SU-DHL-6 (cell line): ENCODE measurements around the gene XRN2.

Source experiments
- H2AFZ ChIP-seq: fragments of 200-600 bp; sonication (generic); 2 replicates; pipeline ENCODE4 v1.6.1; 2014; ENCODE audit warnings: low read depth, mild to moderate bottlenecking, moderate library complexity, mixed read lengths, antibody characterized with exemption, low read length; ENCODE audit not compliant: severe bottlenecking
- H3F3A ChIP-seq: fragments of 200-600 bp; shearing (Covaris generic); 2 replicates; pipeline ENCODE4 v1.6.0; 2016; ENCODE audit warnings: antibody characterized with exemption, mild to moderate bottlenecking; ENCODE audit not compliant: insufficient read depth
- H3K27ac ChIP-seq: fragments of 200-600 bp; sonication (generic); 2 replicates; pipeline ENCODE4 v1.5.1; 2016; ENCODE audit warnings: low read depth, mild to moderate bottlenecking, low read length, moderate library complexity, mixed read lengths
- H3K27me3 ChIP-seq: fragments of 200-600 bp; sonication (generic), shearing (Covaris generic); 2 replicates; pipeline ENCODE4 v1.6.0; 2014; ENCODE audit warnings: mild to moderate bottlenecking, low read length
- H3K36me3 ChIP-seq: fragments of 200-600 bp; sonication (generic); 2 replicates; pipeline ENCODE4 v1.6.1; 2014; ENCODE audit warnings: mild to moderate bottlenecking, low read length, mixed read lengths
- H3K4me2 ChIP-seq: fragments of 300-600, 200-600 bp; shearing (Covaris generic), sonication (generic); 2 replicates; pipeline ENCODE4 v1.6.0; 2014; ENCODE audit warnings: low read length, low read depth, mild to moderate bottlenecking; ENCODE audit not compliant: poor library complexity, severe bottlenecking
- H3K4me3 ChIP-seq: fragments of 200-600 bp; sonication (generic); 2 replicates; pipeline ENCODE4 v1.5.1; 2014; ENCODE audit warnings: antibody characterized with exemption, low read length, mild to moderate bottlenecking, mixed read lengths; ENCODE audit not compliant: insufficient read depth, poor library complexity, severe bottlenecking
- H3K79me2 ChIP-seq: fragments of 200-600 bp; sonication (generic); 2 replicates; pipeline ENCODE4 v1.6.1; 2014; ENCODE audit warnings: mild to moderate bottlenecking, low read length, moderate library complexity; ENCODE audit not compliant: insufficient read depth
- H3K9ac ChIP-seq: fragments of 200-600 bp; sonication (generic); 2 replicates; pipeline ENCODE4 v1.7.0; 2014; ENCODE audit warnings: mild to moderate bottlenecking, low read length
- H3K9me2 ChIP-seq: fragments of 200-600 bp; sonication (generic); replicated peaks from 2 replicates; pipeline ENCODE4 v1.6.1; 2014; ENCODE audit warnings: low read length; ENCODE audit not compliant: insufficient read depth
- H3K9me3 ChIP-seq: fragments of 200-600 bp; sonication (generic); 2 replicates; pipeline ENCODE4 v1.6.1; 2014; ENCODE audit warnings: low read length, mixed read lengths; ENCODE audit not compliant: insufficient read depth
- H4K20me1 ChIP-seq: fragments of 200-600 bp; sonication (generic); 2 replicates; pipeline ENCODE4 v1.6.1; 2014; ENCODE audit warnings: low read depth, mild to moderate bottlenecking, antibody characterized with exemption, low read length, moderate library complexity, mixed read lengths
- EZH2phosphoT487 ChIP-seq: fragments of 200-600 bp; sonication (generic), shearing (Covaris generic); conservative IDR thresholded peaks from 2 replicates; pipeline ENCODE4 v1.6.1; 2018; ENCODE audit warnings: mild to moderate bottlenecking, antibody characterized with exemption, low read length, moderate library complexity, mixed read lengths
- TF ChIP-seq, protein P1 (sequence below): fragments of 200-600 bp; sonication (generic); IDR thresholded peaks from one replicate; pipeline ENCODE4 v1.5.1; 2017; ENCODE audit warnings: antibody characterized with exemption, mild to moderate bottlenecking, low read length, moderate library complexity; ENCODE audit not compliant: insufficient read depth, poor library complexity, severe bottlenecking

The XRN2 gene

DNA sequence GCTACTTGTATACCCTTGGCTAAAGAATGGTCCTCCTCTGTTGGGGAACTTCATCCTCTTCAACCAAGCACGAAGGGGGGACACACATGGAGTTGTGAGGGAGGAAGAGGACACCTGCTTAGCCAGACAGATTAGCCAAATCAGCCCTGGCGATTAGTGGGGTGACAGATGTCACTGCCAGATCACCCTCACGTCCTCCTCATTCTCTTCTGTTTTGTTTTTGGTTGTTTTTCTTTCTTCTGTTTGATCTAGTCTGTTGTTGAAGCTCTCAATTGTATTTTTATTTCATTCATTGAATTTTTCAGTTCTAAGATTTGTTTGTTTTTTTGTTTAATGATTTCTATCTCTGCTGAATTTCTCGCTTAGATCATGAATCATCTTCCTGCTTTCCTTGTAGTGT is 121.7 kb downstream of the XRN2 start:
- H3K4me2 ChIP-seq: no peak overlapping the region
- H4K20me1 ChIP-seq: no peaks in the 10 kb centered on the region
- no peak overlapping the region for H3K27ac ChIP-seq
- no peak overlapping the region for H2AFZ ChIP-seq
- no peak overlapping the region for H3K4me3 ChIP-seq
- no peaks in the 10 kb centered on the region for H3F3A ChIP-seq
- no peak overlapping the region for H3K9ac ChIP-seq
- no peaks in the 10 kb centered on the region for H3K9me2 ChIP-seq
- no peaks in the 10 kb centered on the region for H3K9me3 ChIP-seq
- no peaks in the 10 kb centered on the region for H3K27me3 ChIP-seq
- H3K36me3 ChIP-seq: no peaks in the 10 kb centered on the region
- no peaks in the 10 kb centered on the region for H3K79me2 ChIP-seq
- TF ChIP-seq, protein P1, sequence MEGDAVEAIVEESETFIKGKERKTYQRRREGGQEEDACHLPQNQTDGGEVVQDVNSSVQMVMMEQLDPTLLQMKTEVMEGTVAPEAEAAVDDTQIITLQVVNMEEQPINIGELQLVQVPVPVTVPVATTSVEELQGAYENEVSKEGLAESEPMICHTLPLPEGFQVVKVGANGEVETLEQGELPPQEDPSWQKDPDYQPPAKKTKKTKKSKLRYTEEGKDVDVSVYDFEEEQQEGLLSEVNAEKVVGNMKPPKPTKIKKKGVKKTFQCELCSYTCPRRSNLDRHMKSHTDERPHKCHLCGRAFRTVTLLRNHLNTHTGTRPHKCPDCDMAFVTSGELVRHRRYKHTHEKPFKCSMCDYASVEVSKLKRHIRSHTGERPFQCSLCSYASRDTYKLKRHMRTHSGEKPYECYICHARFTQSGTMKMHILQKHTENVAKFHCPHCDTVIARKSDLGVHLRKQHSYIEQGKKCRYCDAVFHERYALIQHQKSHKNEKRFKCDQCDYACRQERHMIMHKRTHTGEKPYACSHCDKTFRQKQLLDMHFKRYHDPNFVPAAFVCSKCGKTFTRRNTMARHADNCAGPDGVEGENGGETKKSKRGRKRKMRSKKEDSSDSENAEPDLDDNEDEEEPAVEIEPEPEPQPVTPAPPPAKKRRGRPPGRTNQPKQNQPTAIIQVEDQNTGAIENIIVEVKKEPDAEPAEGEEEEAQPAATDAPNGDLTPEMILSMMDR: no peak
- TF ChIP-seq EZH2phosphoT487: no peak

DNA sequence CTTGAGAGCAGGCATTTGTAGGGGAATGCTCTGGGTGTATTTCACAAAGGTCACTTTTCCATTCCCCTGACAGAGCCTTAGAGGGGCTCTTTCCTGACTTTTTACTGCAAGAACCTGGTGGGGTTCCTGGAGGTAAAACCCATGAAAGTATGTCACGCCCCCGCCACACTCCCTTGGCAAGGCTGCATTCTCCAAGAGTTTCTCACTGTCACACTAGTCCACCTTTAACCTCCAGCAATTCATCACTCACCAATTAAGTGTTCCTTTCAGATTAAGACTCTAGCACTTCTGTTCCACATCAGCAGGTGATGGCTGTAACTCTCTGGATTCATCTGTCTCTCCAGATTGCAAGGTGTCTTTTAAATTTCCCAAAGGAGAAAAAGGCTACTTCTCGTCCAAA is 126.9 kb downstream of the XRN2 start:
- Histone ChIP-seq H3K9me3 (no peaks in the 10 kb centered on the region), H3K9ac (no peak overlapping the region), H3K27me3 (no peaks in the 10 kb centered on the region), H4K20me1 (no peaks in the 10 kb centered on the region), H3F3A (no peaks in the 10 kb centered on the region), H3K36me3 (no peaks in the 10 kb centered on the region), H3K9me2 (no peaks in the 10 kb centered on the region), H3K4me2 (no peak overlapping the region), H3K27ac (no peak overlapping the region), H2AFZ (no peak overlapping the region), H3K4me3 (no peak overlapping the region), H3K79me2 (no peaks in the 10 kb centered on the region)
- TF ChIP-seq, protein P1: no peak
- no peak for TF ChIP-seq EZH2phosphoT487

DNA sequence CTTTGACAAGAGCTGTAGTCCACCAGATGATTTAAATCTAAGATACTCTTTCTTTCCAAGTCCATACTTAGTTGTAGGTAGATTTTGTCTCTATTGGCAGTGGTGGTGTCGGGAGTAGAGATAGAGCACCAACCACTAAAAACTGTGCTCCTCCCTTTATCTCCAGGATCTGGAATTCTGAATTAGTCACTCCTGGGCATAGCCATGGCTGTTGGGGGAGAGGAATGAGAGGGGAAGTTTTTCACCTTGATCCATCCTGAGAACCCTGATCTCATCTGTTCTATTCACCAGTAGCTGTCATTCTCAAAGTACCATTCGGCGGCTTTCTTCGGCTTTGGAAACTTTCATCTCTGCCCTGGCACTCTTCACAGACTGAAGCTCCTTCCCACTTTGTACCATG is 129.8 kb downstream of the XRN2 start:
- H3K4me2 ChIP-seq: no peak overlapping the region
- H3K27me3 ChIP-seq: no peaks in the 10 kb centered on the region
- no peaks in the 10 kb centered on the region for H3K9me2 ChIP-seq
- H3K79me2 ChIP-seq: no peaks in the 10 kb centered on the region
- TF ChIP-seq EZH2phosphoT487: no peak
- TF ChIP-seq, protein P1: no peak
- H3K9me3 ChIP-seq: no peaks in the 10 kb centered on the region
- H3K4me3 ChIP-seq: no peak overlapping the region
- no peaks in the 10 kb centered on the region for H3F3A ChIP-seq
- no peak overlapping the region for H3K27ac ChIP-seq
- no peaks in the 10 kb centered on the region for H3K36me3 ChIP-seq
- H4K20me1 ChIP-seq: no peaks in the 10 kb centered on the region
- no peak overlapping the region for H2AFZ ChIP-seq
- no peak overlapping the region for H3K9ac ChIP-seq
